Measurements from ENCODE around the gene LYPLAL1. TPM values are rescaled to one million over a fixed set of nuclear protein-coding genes. Genes with fewer than 3 reads are reported as not detected.

LYPLAL1 gene
- total and polyA plus RNA-seq, 2 of the 8 experiments (the other 6 are each of a cell fraction or from before 2014, with no cell fraction given) = 6.3 to 23.8 TPM

DNA sequence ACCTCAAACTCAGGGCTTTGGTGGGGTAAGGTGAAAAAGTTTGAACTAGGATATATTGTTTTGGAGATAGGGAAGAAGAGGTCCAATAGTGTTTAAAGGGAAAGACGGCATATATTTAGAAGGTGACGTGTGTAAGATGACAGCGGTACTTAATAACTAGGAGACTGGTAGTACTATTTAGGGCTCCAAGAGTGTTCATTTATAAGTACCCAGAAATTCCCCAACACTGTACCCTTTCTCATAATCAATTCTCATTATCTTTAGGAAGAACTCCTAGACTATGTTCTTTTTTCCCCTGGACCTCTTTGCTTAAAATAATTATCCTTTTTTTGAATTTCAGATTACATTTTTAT is 1.5 kb downstream of the LYPLAL1 start:
- peaks cover 3% of the 10 kb centered on the region; the same call in 1 of the 2 replicates for H3K23me2 ChIP-seq (ENCODE audit: low read depth, low read length)
- H2BK12ac ChIP-seq (ENCODE audit: low read depth, low read length) = no peak overlapping the region
- H4K91ac ChIP-seq (replicated peaks; ENCODE audit: insufficient read length, low read length) = no peak overlapping the region
- H3K9ac ChIP-seq (replicated peaks in 1 of 4; ENCODE audit: extremely low read depth in 1 of 4, low read depth in 3 of 4, low read length in 3 of 4) = no peak overlapping the region
- no peaks in the 10 kb centered on the region for H3K9me3 ChIP-seq (ENCODE audit: insufficient read depth in 2 of 2, low read depth in 1 of 2, low read length in 1 of 2)
- no peak overlapping the region for H3K18ac ChIP-seq (ENCODE audit: extremely low read depth, low read length)
- H3K56ac ChIP-seq (replicated peaks; ENCODE audit: insufficient read length, low read depth, low read length) = no peak overlapping the region
- no peak overlapping the region for H4K8ac ChIP-seq (ENCODE audit: extremely low read depth, insufficient read depth, low read length)
- no peaks in the 10 kb centered on the region for H4K20me1 ChIP-seq (replicated peaks in 1 of 2; ENCODE audit: control insufficient read depth in 1 of 2, insufficient read depth in 2 of 2, low read length in 2 of 2)
- 91% methylated on average over 3 of the region's 3 CpGs; no CpG with 5 or more reads in 1 of the 2 experiments for WGBS, 2 experiments (ENCODE audit: extremely low coverage in 1 of 2, insufficient coverage in 1 of 2, insufficient read length in 1 of 2, insufficient replicate concordance in 2 of 2, low coverage in 1 of 2, low lambda C conversion rate in 2 of 2, missing lambda C conversion rate in 1 of 2)
- no peak overlapping the region for H2AK5ac ChIP-seq (ENCODE audit: low read depth, low read length)
- H3K27ac ChIP-seq (ENCODE audit: low read depth, low read length) = no peak overlapping the region
- H3K4me2 ChIP-seq (ENCODE audit: insufficient read depth in 1 of 2, low read depth in 2 of 2, low read length in 2 of 2) = peak overlapping the region; percentile 87 to 89
- no peak overlapping the region for H2BK20ac ChIP-seq (ENCODE audit: low read length)
- no peak overlapping the region for H3K4ac ChIP-seq (replicated peaks; ENCODE audit: insufficient read length, low read depth, low read length)
- no peak overlapping the region for H2BK15ac ChIP-seq (ENCODE audit: low read length)
- no peak overlapping the region for H2AFZ ChIP-seq (ENCODE audit: low read length)
- H3K14ac ChIP-seq (ENCODE audit: insufficient read length) = no peak overlapping the region
- ChIA-PET CTCF (ENCODE audit: partially characterized antibody) (interaction anchor here (1.4 kb wide), 1 partner anchor 11 kb away, joined by 4 read pairs; no protein-coding TSS in a partner anchor), POLR2A (ENCODE audit: partially characterized antibody) (interaction anchor here (0.6 to 1.2 kb wide), 2 partner anchors 14 to 652 kb away, joined by 3 to 4 read pairs; no protein-coding TSS in a partner anchor)
- no peaks in the 10 kb centered on the region for H3K79me1 ChIP-seq (ENCODE audit: low read depth, low read length)
- H3K79me2 ChIP-seq (ENCODE audit: control insufficient read depth in 1 of 2, insufficient read depth in 2 of 2, low read length in 2 of 2) = peaks cover 0 to 15% of the 10 kb centered on the region in 2 experiments; a peak in 1 of 4 replicates
- H2BK120ac ChIP-seq (replicated peaks; ENCODE audit: low read depth, low read length) = no peak overlapping the region
- peak overlapping the region; percentile 0 to 89 (median 85); a peak in 6 of 8 replicates for H3K4me3 ChIP-seq (ENCODE audit: extremely low read depth in 1 of 4, insufficient read depth in 2 of 4, low read depth in 3 of 4, low read length in 4 of 4)
- no peak overlapping the region for H2BK5ac ChIP-seq (ENCODE audit: low read depth, low read length)
- no peak for FAIRE-seq
- DNase-seq (ENCODE audit: low read depth in 1 of 2, low spot score in 2 of 2) = no peak
- H3K4me1 ChIP-seq (replicated peaks in 1 of 4; ENCODE audit: control insufficient read depth in 3 of 4, insufficient read depth in 4 of 4, low read length in 3 of 4) = peaks cover 0 to 4% (median 2%) of the 10 kb centered on the region in 4 experiments; a peak in 4 of 7 replicates
- H3K23ac ChIP-seq (ENCODE audit: insufficient read length) = no peak overlapping the region
- no peaks in the 10 kb centered on the region for H3K27me3 ChIP-seq (replicated peaks in 1 of 4; ENCODE audit: control insufficient read depth in 3 of 4, extremely low read depth in 1 of 4, insufficient read depth in 3 of 4, low read length in 3 of 4)
- no peak overlapping the region for H4K5ac ChIP-seq (ENCODE audit: insufficient read length, low read depth, low read length)
- H3K36me3 ChIP-seq (ENCODE audit: control insufficient read depth in 2 of 4, insufficient read depth in 4 of 4, low read length in 3 of 4) = peaks cover 0 to 3% (median 0%) of the 10 kb centered on the region in 4 experiments; a peak in 2 of 8 replicates
- TF ChIP-seq POLR2A (IDR thresholded peaks at IDR 0.05; ENCODE audit: control extremely low read depth in 1 of 2, low read depth in 2 of 2, low read length in 2 of 2) = no peak

Data from H1 (cell line).